Measurements from ENCODE around the gene SEL1L3.
A peak's percentile ranks its signal among the peaks of the same experiment; 100 is the strongest.

Gene SEL1L3

DNA sequence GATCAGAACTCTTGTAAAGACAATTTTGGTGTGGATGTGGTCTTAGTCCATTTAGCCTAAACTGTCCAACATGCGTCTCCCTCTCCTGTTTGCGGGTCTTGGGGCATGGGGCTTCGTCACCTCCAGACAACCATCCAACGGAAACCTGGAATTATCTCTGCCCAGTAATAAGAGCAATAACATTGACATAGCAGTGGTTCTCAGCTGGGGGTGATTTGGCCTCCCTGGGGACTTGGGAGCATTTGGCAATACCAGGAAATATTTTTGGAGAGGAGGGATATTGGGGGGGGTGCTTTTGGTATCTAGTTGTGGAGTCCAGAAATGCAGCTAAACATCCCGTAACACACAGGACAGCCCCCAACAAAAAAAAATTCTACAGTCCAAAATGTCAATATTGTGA is 47.2 kb downstream of the SEL1L3 start:
- no peak for DNase-seq

DNA sequence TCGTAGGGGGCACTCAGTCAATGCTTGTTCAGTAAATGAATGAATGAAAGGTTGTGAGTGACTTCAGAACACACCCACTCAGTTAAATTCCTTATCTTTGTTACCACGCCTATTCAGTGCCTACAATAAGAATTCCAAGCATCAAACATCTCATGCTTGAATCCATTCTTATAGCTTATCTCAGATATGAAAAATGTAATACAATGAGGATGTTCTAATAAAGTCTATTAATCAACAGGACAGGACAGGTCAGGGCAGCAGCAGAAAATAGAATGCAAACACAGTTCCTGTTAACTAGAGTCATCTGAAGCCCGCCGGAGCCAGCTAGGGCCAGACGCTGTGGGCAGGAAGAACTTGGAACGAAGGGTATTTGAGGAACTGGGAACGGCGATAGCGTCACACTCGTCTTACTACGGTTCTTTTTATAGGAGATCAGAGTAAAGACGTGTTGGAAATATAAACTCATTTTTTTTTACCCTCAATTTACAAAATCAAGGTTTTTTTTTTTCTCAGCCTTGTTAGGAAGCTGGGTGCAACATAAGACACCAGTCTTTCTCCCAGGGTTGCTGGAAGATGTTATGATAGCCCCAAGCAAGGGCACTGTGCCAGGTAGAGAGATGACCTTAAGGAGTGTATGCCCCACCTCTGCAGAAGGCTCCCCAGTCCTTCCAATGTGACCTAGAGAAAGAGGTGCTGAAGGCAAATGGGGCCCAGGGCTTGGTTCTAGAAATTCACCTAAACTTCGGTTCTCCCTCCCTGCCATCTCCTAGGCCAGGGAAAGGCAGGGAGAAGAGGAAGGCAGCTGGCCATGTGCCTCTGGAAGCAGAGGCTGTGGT is 48.3 kb downstream of the SEL1L3 start:
- DNase-seq = no peak

DNA sequence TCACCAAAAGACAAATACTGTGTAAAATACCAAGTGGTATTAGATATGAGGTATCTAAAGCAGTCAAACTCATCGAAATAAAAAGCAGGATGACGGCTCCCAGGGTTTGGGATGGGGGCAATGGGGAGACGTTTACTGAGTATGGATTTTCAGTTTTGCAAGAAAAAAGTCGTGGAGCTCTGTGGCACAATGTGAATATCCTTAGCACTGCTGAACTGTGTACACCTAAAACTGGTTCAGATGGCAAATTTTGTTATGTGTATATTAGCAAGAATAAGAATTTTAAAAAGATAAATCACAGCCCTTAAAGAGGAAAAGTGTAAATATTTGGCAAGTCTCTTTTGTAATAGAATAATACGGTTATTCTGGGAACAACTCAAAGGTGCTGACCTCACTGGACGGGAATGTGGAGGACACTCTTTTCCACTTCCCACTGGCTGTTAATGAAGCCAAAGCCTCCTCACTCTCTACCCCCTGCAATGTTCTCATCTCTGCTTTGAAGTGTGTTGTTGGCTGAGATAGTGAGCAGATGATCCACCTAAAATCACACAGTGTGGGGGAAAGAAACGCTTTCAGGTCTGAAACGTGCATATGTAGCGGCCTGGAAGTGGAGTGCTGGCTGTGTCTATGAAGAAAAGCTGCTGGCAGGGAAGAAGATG is 49.2 kb downstream of the SEL1L3 start:
- DNase-seq = no peak

DNA sequence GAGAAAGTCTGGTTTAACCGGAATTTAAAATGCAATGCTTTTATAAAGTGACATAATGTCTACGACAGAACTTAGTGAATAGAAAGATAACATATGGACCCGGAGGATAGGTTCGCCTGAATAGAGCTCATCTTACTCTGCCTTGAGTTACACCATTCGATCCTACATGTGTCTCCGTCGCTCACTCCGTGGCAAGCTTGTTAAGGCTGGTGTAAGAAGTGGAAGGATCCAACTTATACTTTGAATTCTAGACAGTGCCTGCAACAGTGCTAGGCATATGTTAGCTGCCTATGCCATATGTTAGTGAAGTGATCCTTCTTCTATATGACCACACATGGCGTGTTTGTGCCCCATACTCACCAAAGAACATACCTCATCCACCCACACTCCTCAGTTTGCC is 50.9 kb downstream of the SEL1L3 start:
- DNase-seq = no peak

DNA sequence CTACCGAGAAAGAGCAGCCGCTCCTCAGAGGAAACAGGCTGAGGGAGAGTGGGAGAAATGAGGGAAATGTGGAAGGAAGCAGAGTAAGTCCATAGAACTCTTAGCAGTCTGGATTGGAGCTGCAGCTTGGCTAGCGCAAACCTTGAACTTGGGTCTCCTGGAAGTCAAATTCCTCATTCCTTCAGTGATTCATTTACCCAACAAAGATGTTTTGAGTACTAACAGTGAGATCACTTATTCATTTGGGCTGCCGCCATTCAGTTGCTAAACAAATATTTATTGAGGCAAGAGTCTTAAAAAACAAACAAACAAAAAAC is 51.5 kb downstream of the SEL1L3 start:
- no peak for DNase-seq

DNA sequence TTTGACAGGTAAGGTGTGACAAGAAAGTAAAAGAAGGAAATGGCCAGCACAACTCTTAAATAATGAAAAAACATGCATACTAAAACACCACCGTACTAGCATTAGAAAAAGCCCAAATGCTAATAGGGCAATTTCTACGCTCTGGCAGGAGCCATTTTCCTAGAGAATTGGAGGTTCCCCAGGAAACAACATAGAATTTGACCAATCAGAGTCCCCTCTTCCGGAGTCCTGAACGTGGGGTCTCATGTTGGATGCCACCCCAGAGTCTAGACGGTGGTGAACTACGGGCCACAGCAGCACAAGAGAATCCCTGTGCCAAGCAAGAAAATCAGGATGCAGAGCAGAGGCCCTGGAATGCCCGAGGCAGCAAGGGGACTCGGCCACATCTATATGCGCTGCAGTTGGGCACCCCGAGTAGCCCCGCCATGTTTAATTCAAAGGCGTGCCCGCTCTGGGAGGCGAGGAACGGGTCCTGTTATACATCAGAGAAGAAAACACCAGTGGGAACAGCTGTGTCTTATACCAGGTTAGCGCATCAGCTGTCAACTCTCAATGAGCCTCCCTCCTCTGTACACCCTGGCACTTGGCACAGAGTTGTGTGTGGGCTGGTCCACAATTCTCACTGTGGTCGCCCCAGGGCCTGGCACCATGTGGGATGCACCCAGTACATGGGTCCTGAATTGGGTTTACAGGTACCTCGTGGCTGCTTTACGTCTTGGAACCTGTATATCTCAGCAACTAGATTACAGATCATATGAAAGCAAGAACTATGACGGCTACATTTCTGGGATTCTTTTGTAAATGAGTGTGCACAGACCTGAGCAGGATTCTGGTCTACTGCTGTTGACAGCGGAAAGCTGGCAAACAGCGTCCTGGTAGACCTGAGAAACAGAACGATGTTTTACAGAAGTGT is 52.1 kb downstream of the SEL1L3 start:
- no peak for DNase-seq

DNA sequence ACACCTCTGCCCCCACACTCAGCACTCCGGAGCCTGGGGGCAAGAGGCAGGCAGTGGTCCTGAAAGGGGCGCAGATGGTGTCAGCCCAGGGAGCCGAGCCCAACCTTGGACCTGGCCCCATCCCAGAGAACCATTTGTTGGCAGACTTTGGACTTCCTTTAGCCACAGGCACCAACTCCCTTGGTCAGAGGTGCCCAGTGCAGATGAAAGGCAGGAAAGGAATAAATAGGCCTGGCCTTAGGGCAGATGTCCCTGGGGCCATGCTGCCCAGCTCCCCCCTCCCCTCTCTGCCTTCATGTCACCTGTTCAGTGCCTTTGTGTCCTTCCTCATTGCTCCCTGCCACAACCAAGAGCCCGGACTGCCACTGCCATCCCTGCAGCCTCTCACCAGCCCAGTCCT is 52.8 kb downstream of the SEL1L3 start:
- no peak for DNase-seq

DNA sequence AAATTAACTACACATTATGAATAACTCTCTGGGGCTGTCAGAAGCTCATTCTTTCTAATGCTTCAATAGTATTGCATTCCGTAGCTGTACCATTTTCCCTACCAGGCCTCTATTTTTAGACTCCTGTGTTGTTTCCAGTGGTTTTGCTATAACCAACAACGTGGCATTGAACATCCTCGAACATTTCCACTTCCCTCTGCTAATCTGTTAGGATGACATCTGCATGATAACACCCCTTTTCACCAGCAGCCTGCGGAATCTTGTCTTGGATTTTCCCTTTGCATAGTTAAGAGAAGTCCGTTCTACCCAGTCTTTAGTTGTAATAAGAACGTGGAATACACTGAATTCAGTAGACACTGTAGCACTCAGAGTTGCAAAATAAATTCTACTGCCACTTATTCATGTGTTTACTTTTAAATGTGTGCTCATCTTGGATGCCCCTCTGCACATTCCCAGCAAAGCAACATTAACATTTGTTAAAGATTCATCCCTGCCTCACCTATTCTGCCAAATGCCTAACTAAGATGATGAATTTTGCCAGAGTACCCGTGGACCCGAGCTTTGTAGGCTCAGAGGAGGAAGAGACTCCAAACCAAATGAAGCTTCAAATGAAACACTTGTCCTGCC is 55.6 kb downstream of the SEL1L3 start:
- no peak for DNase-seq

DNA sequence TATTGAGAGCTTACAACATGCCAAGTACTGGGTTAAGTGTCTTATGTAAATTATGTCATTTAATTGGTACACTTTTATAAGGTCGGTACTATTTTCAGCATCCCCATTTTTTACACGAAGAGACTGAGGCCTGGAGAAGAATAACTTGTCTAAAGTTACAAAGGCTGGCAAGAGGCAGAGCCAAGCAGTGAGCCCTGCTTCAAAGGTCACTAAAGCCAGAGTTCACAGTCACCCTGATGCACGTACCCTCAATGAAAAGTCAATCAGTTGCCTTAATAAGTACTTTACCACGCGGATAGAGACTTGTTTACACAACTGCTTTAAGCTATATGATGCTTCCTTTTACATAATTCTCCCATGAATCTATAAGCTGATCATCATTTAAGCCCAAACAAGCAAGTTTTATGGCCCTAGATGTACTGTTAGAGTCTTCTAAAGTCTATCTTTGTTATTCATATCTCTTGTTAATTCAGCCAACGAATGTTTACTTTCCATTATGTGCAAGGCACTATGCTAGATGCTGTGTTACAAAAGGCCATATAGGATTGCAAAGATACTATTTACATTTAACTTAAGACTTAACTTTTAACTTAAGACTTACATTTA is 57.4 kb downstream of the SEL1L3 start:
- no peak for DNase-seq

DNA sequence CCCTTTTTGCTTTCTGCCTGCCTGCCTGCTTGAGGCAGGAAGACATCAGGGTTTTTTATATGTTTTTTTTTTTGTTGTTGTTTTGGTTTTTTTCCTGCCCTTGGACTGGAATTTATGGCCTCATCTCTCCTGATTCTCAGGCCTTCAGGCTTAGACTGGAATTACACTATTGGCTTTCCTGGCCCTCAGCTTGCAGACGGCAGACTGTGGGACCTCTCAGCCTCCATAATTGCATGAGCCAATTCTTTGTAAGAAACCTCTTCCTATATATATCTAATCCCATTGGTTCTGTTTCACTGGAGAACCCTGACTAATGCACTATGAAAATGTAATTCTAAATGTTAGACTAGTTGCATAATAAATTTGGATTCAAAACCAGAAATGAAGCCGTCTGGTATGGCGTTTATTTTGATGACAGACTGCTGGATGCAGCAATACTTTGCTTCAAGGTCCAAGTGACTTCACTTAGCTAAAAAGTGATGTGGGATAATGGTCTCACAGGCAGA is 59.0 kb downstream of the SEL1L3 start:
- DNase-seq = no peak

DNA sequence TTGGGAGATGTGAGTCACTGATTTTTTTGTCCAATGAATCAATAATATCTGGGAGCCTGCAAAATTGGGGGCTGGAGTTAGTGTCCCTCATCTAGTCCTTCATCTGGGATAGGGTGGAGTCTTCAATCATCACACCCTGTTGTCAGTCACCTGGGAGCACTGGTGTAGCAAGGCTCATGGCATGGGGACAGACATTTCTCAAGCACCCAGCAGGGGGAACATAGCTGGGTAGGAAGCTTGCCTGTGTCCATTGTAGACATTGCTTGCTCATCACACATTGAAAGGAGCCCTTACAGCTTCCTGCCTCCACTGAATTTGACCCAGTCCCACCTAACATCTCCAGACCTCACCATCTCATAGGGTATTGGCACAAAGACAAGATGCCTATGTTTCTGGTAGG is 61.2 kb downstream of the SEL1L3 start:
- DNase-seq = no peak

DNA sequence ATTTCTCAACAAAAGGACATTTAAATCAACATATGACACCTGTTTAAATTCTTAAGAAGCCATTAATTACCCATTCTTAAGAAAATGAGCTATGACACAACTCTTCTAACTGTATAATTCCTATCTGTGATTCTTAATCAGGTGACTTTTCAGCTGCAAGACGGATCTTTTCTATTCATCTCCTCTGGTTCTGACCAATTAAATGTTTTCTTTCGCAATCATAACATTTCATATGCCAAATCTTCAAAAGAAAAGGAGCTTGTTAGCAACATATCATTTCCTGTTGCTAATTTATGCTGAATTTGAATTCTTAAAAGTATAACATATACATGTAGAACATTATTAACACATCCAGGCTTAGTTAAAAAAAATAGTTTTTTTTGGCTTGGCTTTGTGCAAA is 62.5 kb downstream of the SEL1L3 start:
- no peak for DNase-seq

DNA sequence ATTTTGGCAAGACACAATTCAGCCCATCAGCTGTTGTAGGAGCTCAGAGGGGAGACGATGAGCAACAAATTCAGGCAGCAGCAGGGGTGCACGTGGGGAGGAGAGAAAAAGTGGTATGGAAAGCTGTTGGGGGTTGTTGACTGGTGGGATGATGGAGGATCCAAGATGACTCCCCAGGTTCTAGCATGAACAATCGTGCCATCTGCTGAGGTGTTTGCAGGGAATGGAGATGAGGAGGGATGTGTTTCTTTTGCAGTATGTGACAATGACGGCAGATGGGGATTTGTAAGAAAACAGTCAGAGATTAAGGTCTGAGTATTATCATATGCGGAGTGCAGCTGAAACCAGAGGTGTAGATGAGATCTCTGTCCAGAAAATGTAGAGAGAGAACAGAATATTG is 63.3 kb downstream of the SEL1L3 start:
- no peak for DNase-seq

DNA sequence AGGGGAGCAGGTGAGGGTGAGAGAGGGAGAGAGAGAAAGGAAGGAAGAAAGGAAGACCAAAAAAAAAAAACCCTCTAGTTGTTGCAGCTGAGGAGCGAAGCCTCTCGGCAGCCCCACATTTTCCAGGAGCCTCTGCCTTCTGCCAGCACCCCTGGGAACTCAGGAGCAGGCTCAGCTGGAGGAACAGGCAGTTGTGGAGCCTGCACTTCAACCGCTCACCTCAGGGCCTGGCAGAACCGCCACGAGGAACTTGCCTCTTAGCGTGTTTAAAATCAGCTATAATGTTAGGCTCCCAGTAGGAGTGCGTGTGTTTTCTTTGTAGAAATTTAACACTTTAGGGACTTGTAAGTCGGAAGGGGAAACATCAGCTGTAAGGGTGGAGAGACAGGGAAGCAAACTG is 65.7 kb downstream of the SEL1L3 start:
- no peak for DNase-seq

DNA sequence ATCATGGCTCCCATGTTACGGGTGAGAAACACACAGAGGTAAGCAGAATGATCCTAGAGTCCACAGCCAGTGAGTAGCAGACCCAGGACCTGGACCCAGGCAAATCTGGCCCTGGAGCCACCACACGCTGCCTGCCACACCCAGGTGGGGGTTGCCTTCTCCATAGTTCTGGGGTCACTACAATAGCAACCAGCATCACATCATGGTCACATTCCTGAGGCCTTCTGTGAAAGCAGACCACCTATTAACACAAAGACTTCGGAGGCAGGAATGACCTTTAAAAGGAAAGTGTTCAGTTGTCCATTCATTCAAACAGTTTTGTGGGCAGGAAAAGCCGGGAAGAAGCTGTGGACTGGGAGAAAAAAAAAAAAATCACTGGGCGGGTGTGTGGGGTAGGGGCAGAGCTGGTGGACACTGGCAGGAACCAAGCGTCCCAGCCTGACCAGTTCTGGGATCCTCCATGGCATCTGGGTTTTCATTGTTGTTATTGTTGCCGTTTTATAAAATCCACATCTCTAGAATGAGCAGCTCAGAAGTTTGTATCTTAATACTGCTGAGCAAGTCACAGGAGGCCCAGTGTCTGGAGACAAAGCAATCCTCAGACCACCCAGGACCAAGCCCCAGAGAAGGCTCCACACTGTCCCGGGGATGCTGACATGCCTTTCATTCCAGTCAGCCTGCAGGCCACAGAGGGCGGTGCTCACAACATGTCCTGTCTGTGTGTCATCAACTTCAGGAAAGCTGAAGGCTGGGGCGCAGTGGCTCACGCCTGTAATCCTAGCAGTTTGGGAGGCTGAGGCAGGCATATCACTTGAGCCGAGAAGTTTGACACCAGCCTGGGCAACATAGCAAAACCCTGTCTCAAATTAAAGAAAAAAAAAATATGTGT is 67.0 kb downstream of the SEL1L3 start:
- peak; percentile 55 for DNase-seq

DNA sequence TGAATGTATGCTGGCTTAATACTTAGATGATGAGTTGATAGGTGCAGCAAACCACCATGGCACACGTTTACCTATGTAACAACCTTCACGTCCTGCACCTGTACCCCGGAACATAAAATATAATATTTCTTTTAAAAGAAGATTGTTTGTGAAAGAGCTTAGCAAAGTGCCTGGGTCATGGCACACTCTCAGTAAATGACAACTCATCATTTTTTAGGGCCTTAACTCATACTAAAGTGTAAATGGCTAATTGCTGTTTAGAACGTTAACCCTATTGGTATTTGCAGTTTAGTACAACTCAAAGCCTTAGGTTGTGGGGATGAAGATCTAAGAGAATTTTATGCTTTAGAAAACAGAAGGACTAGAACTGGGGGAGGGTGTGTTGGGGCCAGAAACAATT is 67.7 kb downstream of the SEL1L3 start:
- no peak for DNase-seq

DNA sequence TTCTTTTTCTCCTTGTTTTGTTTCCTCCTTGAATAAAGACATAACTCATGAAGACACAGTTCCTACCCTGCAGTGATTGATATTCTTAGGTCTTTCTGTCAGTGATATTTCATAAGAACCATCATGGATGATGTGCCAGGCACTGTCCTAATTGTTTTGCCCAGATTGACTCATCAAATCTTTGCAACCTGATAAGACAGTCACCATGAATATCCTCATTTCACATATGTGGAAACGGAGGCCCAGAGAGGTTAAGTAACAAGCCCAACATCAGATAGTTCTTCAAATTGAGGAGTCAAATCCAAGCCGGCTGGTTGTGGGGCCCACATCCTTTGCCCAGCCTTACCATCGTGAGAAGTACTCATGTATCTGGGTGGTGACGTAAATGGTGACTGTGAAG is 69.9 kb downstream of the SEL1L3 start:
- no peak for DNase-seq

DNA sequence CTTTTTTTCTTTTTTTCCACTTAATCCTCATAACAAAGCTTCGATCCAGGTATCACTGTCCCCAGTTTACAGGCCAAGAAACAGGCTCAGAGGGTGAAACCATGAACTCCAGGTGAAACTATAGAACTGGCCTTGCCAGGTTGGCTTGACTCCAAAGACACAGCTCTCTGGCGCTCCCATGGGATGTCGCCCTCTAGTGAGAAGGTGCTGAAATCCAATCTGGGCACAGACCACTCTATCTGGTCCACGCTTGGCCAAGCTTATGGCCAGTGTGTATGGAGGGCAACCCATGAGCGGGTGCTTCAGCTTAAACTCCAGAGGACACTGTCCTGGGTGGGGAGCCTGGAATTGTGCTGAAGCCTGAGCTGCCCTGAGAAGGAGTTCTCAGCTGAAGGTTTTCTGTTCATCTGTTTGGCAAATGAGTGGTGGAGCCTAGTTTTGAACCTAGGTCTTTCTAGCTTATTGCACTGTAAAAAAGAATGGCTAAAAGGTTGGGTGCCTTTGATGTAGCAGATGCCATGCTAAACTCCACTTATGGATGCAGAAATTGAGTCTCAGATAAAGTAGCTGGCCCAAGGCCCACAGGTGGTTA is 70.5 kb downstream of the SEL1L3 start:
- DNase-seq = no peak

DNA sequence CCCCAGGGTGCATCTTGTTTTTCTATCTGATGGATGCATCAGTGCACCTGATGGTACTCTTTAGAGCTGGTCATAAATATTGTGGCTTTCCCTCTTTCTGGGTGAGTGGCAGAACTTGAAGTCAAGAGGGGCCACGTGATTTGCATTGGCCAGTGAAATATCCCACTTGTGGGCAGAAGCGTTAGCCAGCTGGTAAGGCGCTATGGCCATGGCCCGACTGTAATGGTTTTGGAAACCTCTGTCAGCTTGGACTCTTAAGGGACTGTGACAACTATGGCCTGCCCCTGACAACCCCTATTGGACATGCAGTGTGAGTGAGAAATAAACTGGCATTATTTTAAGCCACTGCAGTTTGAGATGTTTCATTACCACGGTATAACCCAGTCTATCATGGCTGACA is 72.8 kb downstream of the SEL1L3 start:
- DNase-seq = no peak

DNA sequence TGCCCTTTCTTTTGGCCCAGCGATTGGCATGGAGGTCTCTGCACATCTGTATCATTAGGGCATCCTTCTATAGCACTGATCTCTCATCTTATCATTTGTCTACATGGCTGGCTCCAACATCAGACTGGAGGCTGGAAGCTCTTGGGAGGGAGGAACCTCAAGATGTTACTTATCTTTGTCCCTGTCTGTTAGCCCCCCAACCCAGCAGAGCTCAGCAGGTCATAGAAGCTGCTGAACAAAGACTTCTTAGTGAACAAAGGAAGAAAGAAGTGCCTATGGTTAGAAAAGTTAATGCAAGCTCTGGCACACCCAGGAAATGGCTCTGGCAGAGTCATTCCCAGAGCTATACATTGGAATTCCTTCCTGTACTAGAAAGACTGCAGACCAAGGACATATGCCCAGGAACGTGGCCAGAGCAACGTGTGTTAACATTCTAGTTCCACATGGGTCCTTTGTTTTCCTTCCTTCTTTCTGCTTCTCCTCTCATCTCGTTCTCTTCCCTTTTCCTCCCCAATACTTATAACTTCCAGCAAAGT is 74.0 kb downstream of the SEL1L3 start:
- DNase-seq = no peak

DNA sequence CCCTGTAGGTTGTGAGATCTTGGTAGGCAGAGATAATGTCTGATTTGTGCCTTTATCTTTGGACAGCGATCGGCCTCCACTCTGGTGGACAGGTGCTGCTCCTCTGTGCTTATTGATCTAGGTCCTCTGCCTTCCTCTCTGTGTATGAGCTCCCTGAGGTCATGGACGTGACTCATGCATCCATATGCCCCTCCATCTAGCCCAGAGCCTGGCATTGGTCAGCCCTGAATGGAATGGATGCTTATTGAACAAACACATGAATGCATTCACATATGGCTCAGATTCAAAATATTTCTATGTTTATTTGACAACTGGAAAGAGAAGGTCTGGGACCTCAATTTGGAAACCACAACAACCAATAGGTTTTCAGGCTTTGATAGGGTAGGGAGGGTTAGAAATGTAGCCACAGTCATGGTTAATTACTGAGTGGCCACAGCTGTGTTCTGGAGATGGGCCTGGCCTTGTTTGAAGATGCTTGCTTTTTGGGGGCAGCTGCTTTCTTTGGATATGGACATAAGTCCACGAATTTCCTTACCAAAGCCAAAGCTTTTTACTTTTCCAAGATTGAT is 76.2 kb downstream of the SEL1L3 start:
- DNase-seq = no peak
